ENCODE measurements around the gene ZSCAN31.
"Not testable (repeated sequence)": the region's sequence is repeated elsewhere in the genome, so short reads cannot be mapped to it uniquely, and the experiment has no call there.

The ZSCAN31 gene

GRCh38 chr6:28312939-28313338, 23.0 kb downstream of the ZSCAN31 start:
- no peak for DNase-seq

GRCh38 chr6:28311139-28311823, 24.7 kb downstream of the ZSCAN31 start:
- no peak for DNase-seq

- not testable (repeated sequence) for DNase-seq
Observed at GRCh38 chr6:28306363-28306762, 29.6 kb downstream of the ZSCAN31 start.

- no peak for DNase-seq
Observed at GRCh38 chr6:28303570-28303969, 32.4 kb downstream of the ZSCAN31 start.

DNA sequence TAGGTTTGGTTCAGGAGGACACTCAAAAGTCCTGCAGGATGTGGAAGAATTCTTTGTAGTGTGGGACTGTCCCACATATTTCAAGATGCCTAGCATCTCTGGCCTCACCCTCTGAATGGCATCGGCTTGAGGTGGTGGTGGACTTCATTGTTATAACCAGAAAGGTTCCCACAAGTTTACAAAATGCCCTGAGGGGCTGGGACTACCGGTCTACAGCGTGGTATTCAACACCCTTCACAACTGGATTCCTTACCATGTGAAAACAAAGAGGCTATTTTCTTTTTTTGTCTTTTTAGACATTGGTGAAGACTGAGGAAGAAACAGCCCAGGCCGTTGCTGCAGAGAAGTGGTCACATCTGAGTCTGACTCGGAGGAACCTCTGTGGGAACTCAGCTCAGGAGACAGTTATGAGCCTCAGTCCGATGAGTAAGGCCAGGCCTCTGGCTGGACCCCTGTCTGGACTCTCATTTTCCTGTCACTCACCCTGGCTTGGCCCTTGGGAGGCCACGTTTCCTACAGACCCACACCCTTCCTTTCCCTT, 39.4 kb downstream of the ZSCAN31 start:
- no peak for DNase-seq

- no peak for DNase-seq
Observed at GRCh38 chr6:28295326-28295725, 40.6 kb downstream of the ZSCAN31 start.

GRCh38 chr6:28291573-28291972, 44.4 kb downstream of the ZSCAN31 start:
- DNase-seq, result no peak

- DNase-seq, result no peak
Observed at GRCh38 chr6:28282926-28283325, 53.0 kb downstream of the ZSCAN31 start.

DNA sequence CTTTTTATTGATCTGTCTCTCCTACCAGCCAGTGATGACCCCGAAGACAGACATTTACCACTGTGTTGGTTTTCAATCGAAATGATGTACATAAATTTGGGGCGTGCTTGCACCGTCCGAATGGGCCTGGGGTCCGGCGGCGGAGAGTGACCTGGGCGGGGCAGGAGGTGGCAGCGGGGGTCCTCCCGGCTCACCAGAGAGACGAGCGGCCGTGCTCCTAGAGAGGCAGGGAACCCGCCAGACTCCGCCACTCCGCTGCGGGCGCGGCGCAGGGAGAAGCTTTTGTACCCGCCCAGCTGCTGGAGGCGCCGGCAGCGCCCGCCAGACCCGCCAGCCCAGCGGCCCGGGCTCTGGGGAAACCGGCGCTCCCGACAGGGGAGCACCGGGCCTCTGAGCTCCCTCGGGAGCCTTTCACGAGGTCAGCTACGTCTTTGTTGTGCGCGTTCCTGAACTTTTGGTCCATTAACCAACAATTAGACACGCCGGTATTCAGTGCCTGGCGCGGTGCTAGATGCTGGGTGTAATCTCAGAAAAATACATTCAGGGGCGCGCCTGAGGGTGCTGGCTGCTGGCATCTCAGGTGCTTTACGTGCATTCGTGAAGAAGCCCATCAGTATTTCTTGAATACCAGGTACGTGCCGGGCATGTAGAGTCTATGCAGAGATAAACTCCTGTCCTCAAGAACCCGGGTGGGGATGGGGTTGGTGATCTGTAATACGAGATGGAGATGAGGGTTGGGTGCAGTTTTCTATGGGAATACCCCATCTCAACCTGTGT, 54.5 kb downstream of the ZSCAN31 start, which contains the start of gene PGBD1:
PGBD1 (plus strand) TSS at position 285 of the 777 bp plus-strand sequence. CDS start 2,242 bp downstream, outside the sequence.
- peak; percentile 16 for DNase-seq

DNA sequence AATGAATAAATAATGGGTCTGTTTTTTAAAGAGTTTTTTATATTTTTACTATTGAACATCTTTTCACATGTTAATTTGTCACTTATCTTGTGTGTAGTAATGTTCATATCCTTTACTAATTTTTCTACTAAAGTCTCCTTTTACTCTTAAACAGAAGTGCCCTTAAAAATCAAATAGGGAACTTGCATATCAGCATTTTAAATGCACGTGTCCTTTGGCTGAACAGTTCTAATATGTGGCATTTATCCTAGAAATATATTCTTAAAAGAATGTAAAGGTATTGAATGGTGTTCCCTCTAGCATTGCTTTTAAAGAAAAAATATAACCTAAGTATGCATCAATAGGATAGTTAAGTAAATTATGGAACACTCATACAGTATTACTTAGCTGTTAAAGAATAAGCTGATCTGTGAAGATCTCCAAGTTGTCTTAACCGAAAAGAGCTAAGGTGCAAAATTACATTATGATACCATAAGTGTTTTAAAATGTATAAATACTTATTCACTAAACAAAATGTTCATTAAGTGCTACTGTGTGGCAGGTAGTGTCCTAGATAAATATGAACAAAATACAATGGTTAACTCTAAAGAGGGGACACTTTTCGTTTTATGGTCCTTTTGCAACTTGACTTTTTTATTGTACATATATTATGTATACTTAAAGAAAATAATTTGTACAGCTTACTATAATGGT, 55.2 kb downstream of the ZSCAN31 start:
- DNase-seq, result no peak

DNA sequence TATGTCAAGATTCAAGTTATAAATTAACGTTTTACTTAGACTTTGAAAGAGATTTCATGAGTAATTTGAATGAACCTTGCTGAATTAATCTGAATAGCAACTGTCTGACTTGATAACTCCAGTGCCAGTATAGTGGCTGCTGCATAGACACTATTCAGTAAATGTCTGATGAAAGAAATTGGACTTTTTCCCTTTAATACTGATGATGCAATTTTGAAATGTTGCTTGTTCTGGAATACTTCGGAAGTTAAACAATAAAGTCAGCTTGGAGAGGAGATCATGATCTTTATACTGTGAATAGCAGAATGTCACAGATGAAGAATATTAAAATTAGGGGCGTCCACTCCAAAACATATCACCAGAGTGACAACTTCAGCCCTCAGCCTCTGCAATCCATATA, 58.2 kb downstream of the ZSCAN31 start:
- DNase-seq, result no peak

DNA sequence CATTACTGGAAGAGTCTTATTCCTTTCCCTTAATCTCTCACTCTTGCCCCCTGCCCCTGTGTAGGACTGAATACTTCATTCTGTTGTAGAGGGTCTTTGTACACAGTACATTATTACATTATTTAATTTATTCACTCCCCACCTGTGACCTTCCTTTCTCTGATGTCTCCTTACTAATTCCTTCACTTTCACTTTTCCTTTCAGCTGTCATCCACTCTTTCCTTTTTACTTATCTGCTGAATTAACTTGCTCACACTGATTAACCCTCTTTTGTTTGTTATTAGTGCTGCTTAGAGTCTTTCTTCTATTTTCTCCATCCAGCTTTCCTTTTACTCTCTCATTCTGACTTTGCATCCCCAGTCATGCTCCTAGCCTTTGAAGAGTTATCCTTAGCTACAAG, 61.1 kb downstream of the ZSCAN31 start:
- DNase-seq, result no peak
